DMS153 treated with DMSO at 0.1 percent for 48 hours (cell line): ENCODE measurements around the gene HTR1E.
"Not testable (repeated sequence)": the region's sequence is repeated elsewhere in the genome, so short reads cannot be mapped to it uniquely, and the experiment has no call there.

Experiments used
- DNase-seq: peaks from one replicate; lab custom pipeline; 2025; ENCODE audit not compliant: unreplicated experiment; lab: John Stamatoyannopoulos, UW

HTR1E gene

GRCh38 chr6:86969573-86969972 is 32.2 kb downstream of the HTR1E start:
- no peak for DNase-seq

- DNase-seq, result no peak
Observed at GRCh38 chr6:86973088-86973487, 35.8 kb downstream of the HTR1E start.

- DNase-seq, result no peak
Observed at GRCh38 chr6:86978251-86978650, 40.9 kb downstream of the HTR1E start.

GRCh38 chr6:87001494-87001893 is 64.2 kb downstream of the HTR1E start:
- no peak for DNase-seq

- DNase-seq, result not testable (repeated sequence)
Observed at GRCh38 chr6:87002391-87002790, 65.1 kb downstream of the HTR1E start.

GRCh38 chr6:87006541-87006940 is 69.2 kb downstream of the HTR1E start:
- not testable (repeated sequence) for DNase-seq

- DNase-seq, result not testable (repeated sequence)
Observed at GRCh38 chr6:87009581-87009980, 72.3 kb downstream of the HTR1E start.

GRCh38 chr6:87012035-87012434 is 74.7 kb downstream of the HTR1E start:
- no peak for DNase-seq

- no peak for DNase-seq
Observed at GRCh38 chr6:87012743-87013142, 75.4 kb downstream of the HTR1E start.

- no peak for DNase-seq
Observed at GRCh38 chr6:87016772-87017171, 79.4 kb downstream of the HTR1E start.

- DNase-seq, result no peak
Observed at GRCh38 chr6:87027021-87027420, 89.7 kb downstream of the HTR1E start.

- peak; percentile 9 for DNase-seq
Observed at GRCh38 chr6:87029711-87030314, 92.5 kb downstream of the HTR1E start.

- no peak for DNase-seq
Observed at GRCh38 chr6:87040729-87041128, 103.4 kb downstream of the HTR1E start.

GRCh38 chr6:87045521-87046075 is 108.3 kb downstream of the HTR1E start:
- no peak for DNase-seq

- DNase-seq, result no peak
Observed at GRCh38 chr6:87049779-87050178, 112.5 kb downstream of the HTR1E start.

- DNase-seq, result no peak
Observed at GRCh38 chr6:87053312-87053711, 116.0 kb downstream of the HTR1E start.

- no peak for DNase-seq
Observed at GRCh38 chr6:87054143-87054833, 117.0 kb downstream of the HTR1E start.

- DNase-seq, result no peak
Observed at GRCh38 chr6:87059943-87060342, 122.6 kb downstream of the HTR1E start.

GRCh38 chr6:87065117-87065516 is 127.8 kb downstream of the HTR1E start:
- no peak for DNase-seq
